K562 (cell line): ENCODE measurements around the gene PNLIPRP2.

Experiments
- CLOCK ChIP-seq: fragments of 250-450 bp; sonication (Bioruptor Pico); IDR thresholded peaks from 2 replicates; pipeline ENCODE4 v1.4.0; 2020; ENCODE audit warnings: mild to moderate bottlenecking, moderate library complexity, borderline replicate concordance
- COPS2 ChIP-seq: fragments of 450-650 bp; conservative IDR thresholded peaks from 2 replicates; pipeline ENCODE4 v1.6.1; 2016; ENCODE audit warnings: mild to moderate bottlenecking, moderate library complexity
- EWSR1 ChIP-seq: fragments of 450-650 bp; IDR thresholded peaks from 2 replicates; pipeline ENCODE4 v1.6.1; 2018; ENCODE audit warnings: borderline replicate concordance, mild to moderate bottlenecking, low read depth, moderate library complexity; ENCODE audit not compliant: partially characterized antibody
- HMGXB4 ChIP-seq: sonication (generic); formaldehyde crosslinking; IDR thresholded peaks from 2 replicates; pipeline ENCODE4 v1.8.1; 2023; ENCODE audit warnings: mild to moderate bottlenecking, missing genetic modification reagents
- NCOR1 ChIP-seq: fragments of 450-650 bp; IDR thresholded peaks from 2 replicates; pipeline ENCODE4 v1.6.1; 2016; ENCODE audit warnings: mild to moderate bottlenecking, moderate library complexity
- POLR2A ChIP-seq: fragments of 450-650 bp; conservative IDR thresholded peaks from 2 replicates; pipeline ENCODE4 v1.6.1; 2016
- ZNF436 ChIP-seq: fragments of 250-450, 450-650 bp; sonication (Bioruptor Pico); formaldehyde crosslinking; IDR thresholded peaks from 2 replicates; pipeline ENCODE4 v1.7.0; 2020; ENCODE audit warnings: mild to moderate bottlenecking

- no peak for TF ChIP-seq POLR2A
- no peak for TF ChIP-seq EWSR1
- TF ChIP-seq ZNF436 = no peak
- no peak for TF ChIP-seq CLOCK (CRISPR knock-in tag)
- no peak for TF ChIP-seq COPS2
- no peak for TF ChIP-seq HMGXB4 (CRISPR knock-in tag)
- TF ChIP-seq NCOR1 = no peak
These were observed 48.3 kb downstream of the PNLIPRP2 start for GRCh38 chr10:116669080-116669479.
